K562 (cell line): Measurements from ENCODE around the gene TP53RK. TPM values are rescaled to one million over a fixed set of nuclear protein-coding genes. Genes with fewer than 3 reads are reported as not detected.

Experiments used
- BCL6 ChIP-seq: fragments of 250-450 bp; sonication (Bioruptor Pico); IDR thresholded peaks from 2 replicates; pipeline ENCODE4 v1.4.0; 2020
- ERF ChIP-seq: fragments of 450-650 bp; formaldehyde crosslinking; IDR thresholded peaks from 2 replicates; pipeline ENCODE4 v1.4.0; 2020; ENCODE audit warnings: mild to moderate bottlenecking, mixed read lengths
- ESRRB ChIP-seq: fragments of 250-450 bp; sonication (Bioruptor Pico); IDR thresholded peaks from 2 replicates; pipeline ENCODE4 v1.5.0; 2020; ENCODE audit warnings: mild to moderate bottlenecking, moderate library complexity, borderline replicate concordance
- KLF6 ChIP-seq: fragments of 250-450 bp; sonication (Bioruptor Pico); IDR thresholded peaks from 2 replicates; pipeline ENCODE4 v1.4.0; 2020; ENCODE audit warnings: mild to moderate bottlenecking, moderate library complexity, borderline replicate concordance
- MYC ChIP-seq, 2 experiments: fragments of 250-450 bp in 1 of 2; sonication (Bioruptor Pico) in 1 of 2; IDR thresholded peaks; 2 replicates each; pipeline versions ENCODE4 v1.5.1 to v1.6.1; 2012 to 2021; ENCODE audit warnings: low read depth in 2 of 2, borderline replicate concordance in 1 of 2, improper control_type of control experiment in 1 of 2, low read length in 1 of 2, mild to moderate bottlenecking in 1 of 2, moderate library complexity in 1 of 2
- PYGO2 ChIP-seq: fragments of 450-650 bp; IDR thresholded peaks from 2 replicates; pipeline ENCODE4 v1.6.1; 2016; ENCODE audit warnings: mild to moderate bottlenecking, missing genetic modification characterization, moderate library complexity, missing compliant biosample characterization
- SAFB ChIP-seq: fragments of 200-400 bp; formaldehyde crosslinking; IDR thresholded peaks from 2 replicates; pipeline ENCODE4 v1.6.1; 2017; ENCODE audit warnings: low read depth, low read length, borderline replicate concordance
- ZNF165 ChIP-seq: fragments of 250-450 bp; sonication (Bioruptor Pico); IDR thresholded peaks from 2 replicates; pipeline ENCODE4 v1.4.0; 2020; ENCODE audit warnings: borderline replicate concordance
- ZNF224 ChIP-seq: sonication (generic); formaldehyde crosslinking; IDR thresholded peaks from 2 replicates; pipeline ENCODE4 v1.8.0; 2022; ENCODE audit warnings: mild to moderate bottlenecking, missing genetic modification reagents
- ZNF436 ChIP-seq: fragments of 250-450, 450-650 bp; sonication (Bioruptor Pico); formaldehyde crosslinking; IDR thresholded peaks from 2 replicates; pipeline ENCODE4 v1.7.0; 2020; ENCODE audit warnings: mild to moderate bottlenecking
- polyA plus RNA-seq, 8 experiments: library from polyadenylated mRNA; depleted of rRNA in 4 of 8; stranded (reverse) in 5 of 8; unstranded in 3 of 8; fragments of >200 nt; fragmentation: Nextera tagmentation in 2 of 8; fragmentation: Illumina TruSeq in 1 of 8; extraction: Ambion mirVana in 2 of 8; extraction: Trizol in 1 of 8; gene quantifications; 2 replicates each; pipeline versions ENCODE4 v1.2.1 to v1.2.3, GENCODE V29; 2011 to 2014; ENCODE audit warnings: inconsistent platforms in 1 of 8, missing spikeins in 1 of 8
- total RNA-seq, 7 experiments: library from RNA; depleted of rRNA in 6 of 7; stranded (reverse); fragments of >200 nt in 6 of 7; fragmentation: Illumina TruSeq in 2 of 7; extraction: Trizol in 2 of 7; gene quantifications; 2 replicates each; pipeline versions ENCODE4 v1.2.1 to v1.2.3, GENCODE V29; 2011 to 2021; ENCODE audit warnings: low replicate concordance in 1 of 7
- TF ChIP-seq, protein P1 (sequence below): IDR thresholded peaks from 3 replicates; pipeline ENCODE4 v1.6.1; 2011; ENCODE audit warnings: borderline replicate concordance, mild to moderate bottlenecking, moderate library complexity; ENCODE audit not compliant: insufficient read length; ENCODE audit errors: extremely low read depth
- TF ChIP-seq, protein P2 (sequence below): fragments of 250-450 bp; sonication (Bioruptor Pico); IDR thresholded peaks from 2 replicates; pipeline ENCODE4 v1.8.0; 2022; ENCODE audit warnings: moderate library complexity, mild to moderate bottlenecking, inconsistent platforms
- TF ChIP-seq, protein P3 (sequence below): fragments of 250-450 bp; sonication (Bioruptor Pico); IDR thresholded peaks from 2 replicates; pipeline ENCODE4 v1.8.0; 2021; ENCODE audit warnings: borderline replicate concordance, mild to moderate bottlenecking, moderate library complexity; ENCODE audit not compliant: poor library complexity, severe bottlenecking
- TF ChIP-seq, protein P4 (sequence below): sonication (generic); formaldehyde crosslinking; IDR thresholded peaks from 2 replicates; pipeline ENCODE4 v1.8.1; 2023; ENCODE audit warnings: mild to moderate bottlenecking, missing genetic modification reagents
- TF ChIP-seq, protein P5 (sequence below): fragments of 250-450 bp; sonication (Bioruptor Pico); IDR thresholded peaks from 2 replicates; pipeline ENCODE4 v1.4.0; 2020; ENCODE audit warnings: mild to moderate bottlenecking
- TF ChIP-seq, protein P6 (sequence below): fragments of 450-650 bp; IDR thresholded peaks from 2 replicates; pipeline ENCODE4 v1.7.0; 2016; ENCODE audit warnings: borderline replicate concordance

Gene TP53RK
- total and polyA plus RNA-seq, 9 of the 15 experiments (the other 6 are each of a cell fraction or from before 2014, with no cell fraction given) = 2.9 to 43.5 (median 17.2) TPM

DNA sequence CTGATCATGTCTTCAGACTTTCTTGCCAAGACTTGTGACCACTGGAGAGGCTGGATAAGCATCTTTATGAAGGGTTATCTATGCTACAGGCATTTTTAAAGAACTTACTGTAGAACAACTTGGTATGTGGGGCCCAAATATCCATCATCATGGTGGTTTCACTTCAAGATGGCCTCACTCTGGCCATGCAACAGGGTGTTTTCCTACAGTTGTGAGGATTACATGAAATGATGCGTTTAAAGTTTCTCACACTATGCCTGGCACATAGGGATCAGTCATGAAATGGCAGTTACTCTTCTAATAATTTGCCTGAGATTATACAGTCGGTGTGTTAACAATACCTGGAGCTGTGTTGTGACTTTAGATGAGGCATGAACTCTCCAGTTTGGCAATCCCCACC lies 33.2 kb upstream of the TP53RK start (continued):
- TF ChIP-seq, protein P1, sequence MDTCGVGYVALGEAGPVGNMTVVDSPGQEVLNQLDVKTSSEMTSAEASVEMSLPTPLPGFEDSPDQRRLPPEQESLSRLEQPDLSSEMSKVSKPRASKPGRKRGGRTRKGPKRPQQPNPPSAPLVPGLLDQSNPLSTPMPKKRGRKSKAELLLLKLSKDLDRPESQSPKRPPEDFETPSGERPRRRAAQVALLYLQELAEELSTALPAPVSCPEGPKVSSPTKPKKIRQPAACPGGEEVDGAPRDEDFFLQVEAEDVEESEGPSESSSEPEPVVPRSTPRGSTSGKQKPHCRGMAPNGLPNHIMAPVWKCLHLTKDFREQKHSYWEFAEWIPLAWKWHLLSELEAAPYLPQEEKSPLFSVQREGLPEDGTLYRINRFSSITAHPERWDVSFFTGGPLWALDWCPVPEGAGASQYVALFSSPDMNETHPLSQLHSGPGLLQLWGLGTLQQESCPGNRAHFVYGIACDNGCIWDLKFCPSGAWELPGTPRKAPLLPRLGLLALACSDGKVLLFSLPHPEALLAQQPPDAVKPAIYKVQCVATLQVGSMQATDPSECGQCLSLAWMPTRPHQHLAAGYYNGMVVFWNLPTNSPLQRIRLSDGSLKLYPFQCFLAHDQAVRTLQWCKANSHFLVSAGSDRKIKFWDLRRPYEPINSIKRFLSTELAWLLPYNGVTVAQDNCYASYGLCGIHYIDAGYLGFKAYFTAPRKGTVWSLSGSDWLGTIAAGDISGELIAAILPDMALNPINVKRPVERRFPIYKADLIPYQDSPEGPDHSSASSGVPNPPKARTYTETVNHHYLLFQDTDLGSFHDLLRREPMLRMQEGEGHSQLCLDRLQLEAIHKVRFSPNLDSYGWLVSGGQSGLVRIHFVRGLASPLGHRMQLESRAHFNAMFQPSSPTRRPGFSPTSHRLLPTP = no peak
- TF ChIP-seq PYGO2 (0 out of 2 replicates have a peak, but pooled peaks have one; percentile 28), BCL6 (CRISPR knock-in tag) (no peak), ERF (peak; percentile 64; the same call in 1 of the 2 replicates), ESRRB (CRISPR knock-in tag) (no peak), ZNF436 (CRISPR knock-in tag) (no peak), ZNF165 (CRISPR knock-in tag) (0 out of 2 replicates have a peak, but pooled peaks have one; percentile 13), MYC (IDR thresholded peaks at IDR 0.05; ENCODE audit: low read depth, low read length) (no peak), MYC (CRISPR knock-in tag; IDR thresholded peaks at IDR 0.05; ENCODE audit: borderline replicate concordance, low read depth) (no peak), KLF6 (CRISPR knock-in tag) (peak; percentile 55; the same call in 1 of the 2 replicates), SAFB (no peak), ZNF224 (no peak)
- TF ChIP-seq, protein P2, sequence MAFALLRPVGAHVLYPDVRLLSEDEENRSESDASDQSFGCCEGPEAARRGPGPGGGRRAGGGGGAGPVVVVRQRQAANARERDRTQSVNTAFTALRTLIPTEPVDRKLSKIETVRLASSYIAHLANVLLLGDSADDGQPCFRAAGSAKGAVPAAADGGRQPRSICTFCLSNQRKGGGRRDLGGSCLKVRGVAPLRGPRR (CRISPR knock-in tag) = no peak
- TF ChIP-seq, protein P3, sequence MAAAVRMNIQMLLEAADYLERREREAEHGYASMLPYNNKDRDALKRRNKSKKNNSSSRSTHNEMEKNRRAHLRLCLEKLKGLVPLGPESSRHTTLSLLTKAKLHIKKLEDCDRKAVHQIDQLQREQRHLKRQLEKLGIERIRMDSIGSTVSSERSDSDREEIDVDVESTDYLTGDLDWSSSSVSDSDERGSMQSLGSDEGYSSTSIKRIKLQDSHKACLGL (CRISPR knock-in tag) = no peak
- TF ChIP-seq, protein P4, sequence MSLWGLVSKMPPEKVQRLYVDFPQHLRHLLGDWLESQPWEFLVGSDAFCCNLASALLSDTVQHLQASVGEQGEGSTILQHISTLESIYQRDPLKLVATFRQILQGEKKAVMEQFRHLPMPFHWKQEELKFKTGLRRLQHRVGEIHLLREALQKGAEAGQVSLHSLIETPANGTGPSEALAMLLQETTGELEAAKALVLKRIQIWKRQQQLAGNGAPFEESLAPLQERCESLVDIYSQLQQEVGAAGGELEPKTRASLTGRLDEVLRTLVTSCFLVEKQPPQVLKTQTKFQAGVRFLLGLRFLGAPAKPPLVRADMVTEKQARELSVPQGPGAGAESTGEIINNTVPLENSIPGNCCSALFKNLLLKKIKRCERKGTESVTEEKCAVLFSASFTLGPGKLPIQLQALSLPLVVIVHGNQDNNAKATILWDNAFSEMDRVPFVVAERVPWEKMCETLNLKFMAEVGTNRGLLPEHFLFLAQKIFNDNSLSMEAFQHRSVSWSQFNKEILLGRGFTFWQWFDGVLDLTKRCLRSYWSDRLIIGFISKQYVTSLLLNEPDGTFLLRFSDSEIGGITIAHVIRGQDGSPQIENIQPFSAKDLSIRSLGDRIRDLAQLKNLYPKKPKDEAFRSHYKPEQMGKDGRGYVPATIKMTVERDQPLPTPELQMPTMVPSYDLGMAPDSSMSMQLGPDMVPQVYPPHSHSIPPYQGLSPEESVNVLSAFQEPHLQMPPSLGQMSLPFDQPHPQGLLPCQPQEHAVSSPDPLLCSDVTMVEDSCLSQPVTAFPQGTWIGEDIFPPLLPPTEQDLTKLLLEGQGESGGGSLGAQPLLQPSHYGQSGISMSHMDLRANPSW (CRISPR knock-in tag) = no peak
- TF ChIP-seq, protein P5, sequence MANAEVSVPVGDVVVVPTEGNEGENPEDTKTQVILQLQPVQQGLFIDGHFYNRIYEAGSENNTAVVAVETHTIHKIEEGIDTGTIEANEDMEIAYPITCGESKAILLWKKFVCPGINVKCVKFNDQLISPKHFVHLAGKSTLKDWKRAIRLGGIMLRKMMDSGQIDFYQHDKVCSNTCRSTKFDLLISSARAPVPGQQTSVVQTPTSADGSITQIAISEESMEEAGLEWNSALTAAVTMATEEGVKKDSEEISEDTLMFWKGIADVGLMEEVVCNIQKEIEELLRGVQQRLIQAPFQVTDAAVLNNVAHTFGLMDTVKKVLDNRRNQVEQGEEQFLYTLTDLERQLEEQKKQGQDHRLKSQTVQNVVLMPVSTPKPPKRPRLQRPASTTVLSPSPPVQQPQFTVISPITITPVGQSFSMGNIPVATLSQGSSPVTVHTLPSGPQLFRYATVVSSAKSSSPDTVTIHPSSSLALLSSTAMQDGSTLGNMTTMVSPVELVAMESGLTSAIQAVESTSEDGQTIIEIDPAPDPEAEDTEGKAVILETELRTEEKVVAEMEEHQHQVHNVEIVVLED (CRISPR knock-in tag) = peak; percentile 58; the same call in 1 of the 2 replicates
- TF ChIP-seq, protein P6, sequence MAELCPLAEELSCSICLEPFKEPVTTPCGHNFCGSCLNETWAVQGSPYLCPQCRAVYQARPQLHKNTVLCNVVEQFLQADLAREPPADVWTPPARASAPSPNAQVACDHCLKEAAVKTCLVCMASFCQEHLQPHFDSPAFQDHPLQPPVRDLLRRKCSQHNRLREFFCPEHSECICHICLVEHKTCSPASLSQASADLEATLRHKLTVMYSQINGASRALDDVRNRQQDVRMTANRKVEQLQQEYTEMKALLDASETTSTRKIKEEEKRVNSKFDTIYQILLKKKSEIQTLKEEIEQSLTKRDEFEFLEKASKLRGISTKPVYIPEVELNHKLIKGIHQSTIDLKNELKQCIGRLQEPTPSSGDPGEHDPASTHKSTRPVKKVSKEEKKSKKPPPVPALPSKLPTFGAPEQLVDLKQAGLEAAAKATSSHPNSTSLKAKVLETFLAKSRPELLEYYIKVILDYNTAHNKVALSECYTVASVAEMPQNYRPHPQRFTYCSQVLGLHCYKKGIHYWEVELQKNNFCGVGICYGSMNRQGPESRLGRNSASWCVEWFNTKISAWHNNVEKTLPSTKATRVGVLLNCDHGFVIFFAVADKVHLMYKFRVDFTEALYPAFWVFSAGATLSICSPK = no peak
